GM12878 (cell line): ENCODE results near the gene PRR5. TPM values are rescaled to one million over a fixed set of nuclear protein-coding genes. Genes with fewer than 3 reads are reported as not detected.

ENCODE experiments used
- ATAC-seq: fragments of 200-7000 bp; cut with Tn5 transposase; 3 replicates; pipeline ENCODE4 v1.9.1; 2020; ENCODE audit warnings: mild to moderate bottlenecking, moderate library complexity
- BruUV-seq: library from RNA; stranded (reverse); fragments of 400-500 nt; replicated peaks from 2 replicates; lab custom pipeline; 2021; lab: Mats Ljungman, UMichigan
- CTCF ChIA-PET: fragments of 300-600 bp; sonication (Branson Sonifier 250); formaldehyde crosslinking; extraction: SDS; loops from one replicate; lab custom pipeline; 2021; ENCODE audit warnings: inconsistent platforms; lab: Yijun Ruan, JAX
- POLR2A ChIA-PET: fragments of 350-600 bp; formaldehyde crosslinking; extraction: SDS; loops from one replicate; lab custom pipeline; 2021; ENCODE audit warnings: inconsistent platforms; lab: Charles Lee
- RAD21 ChIA-PET: fragments of 300-600 bp; sonication (Branson Sonifier 250); formaldehyde crosslinking; loops from one replicate; lab custom pipeline; 2023; ENCODE audit warnings: antibody characterized with exemption; ENCODE audit not compliant: unreplicated experiment; lab: Charles Lee
- SMC1A ChIA-PET: fragments of 300-600 bp; sonication (Branson Sonifier 250); formaldehyde crosslinking; loops from one replicate; lab custom pipeline; 2023; ENCODE audit not compliant: unreplicated experiment, uncharacterized antibody; lab: Charles Lee
- DNase-seq: peaks from one replicate; pipeline ENCODE4 v3.0.0-alpha.2; 2011; ENCODE audit warnings: low read depth, low spot score
- FAIRE-seq: peaks from 3 replicates; lab custom pipeline; 2011; peaks lifted over from hg19 to GRCh38; lab: Jason Lieb, UNC
- H2AFZ ChIP-seq: 2 replicates; pipeline ENCODE4 v1.6.0; 2011; ENCODE audit warnings: low read depth, low read length, control low read depth; ENCODE audit not compliant: control insufficient read depth
- H3K27ac ChIP-seq: 2 replicates; pipeline ENCODE4 v1.5.1; 2011; ENCODE audit warnings: control low read depth; ENCODE audit not compliant: control insufficient read depth, insufficient read depth
- H3K27me3 ChIP-seq, 2 experiments: replicated peaks in 1 of 2; 2 replicates each; pipeline versions ENCODE4 v1.6.0 to v1.6.1; 2011; ENCODE audit warnings: low read length in 1 of 2; ENCODE audit not compliant: control insufficient read depth in 2 of 2, insufficient read depth in 2 of 2
- H3K36me3 ChIP-seq, 2 experiments: 2 replicates each; pipeline ENCODE4 v1.5.1; 2011; ENCODE audit warnings: low read length in 1 of 2; ENCODE audit not compliant: control insufficient read depth in 2 of 2, insufficient read depth in 2 of 2
- H3K4me1 ChIP-seq: 2 replicates; pipeline ENCODE4 v1.6.1; 2011; ENCODE audit warnings: mild to moderate bottlenecking, low read length, moderate library complexity, mixed read lengths; ENCODE audit not compliant: control insufficient read depth, insufficient read depth
- H3K4me2 ChIP-seq: 2 replicates; pipeline ENCODE4 v1.6.0; 2011; ENCODE audit warnings: control low read depth; ENCODE audit not compliant: control insufficient read depth, insufficient read depth
- H3K4me3 ChIP-seq: fragments of 200-600 bp; sonication (generic); 2 replicates; pipeline ENCODE4 v1.5.1; 2016
- H3K79me2 ChIP-seq: 2 replicates; pipeline ENCODE4 v1.6.0; 2011; ENCODE audit warnings: low read length; ENCODE audit not compliant: control insufficient read depth, insufficient read depth
- H3K9ac ChIP-seq: 2 replicates; pipeline ENCODE4 v1.8.0; 2011; ENCODE audit warnings: low read length, control low read depth, mixed read lengths; ENCODE audit not compliant: control insufficient read depth, insufficient read depth
- H3K9me3 ChIP-seq: replicated peaks from 3 replicates; pipeline ENCODE4 v1.5.1; 2011; ENCODE audit warnings: mild to moderate bottlenecking, low read length; ENCODE audit not compliant: control insufficient read depth, insufficient read depth
- H4K20me1 ChIP-seq: 2 replicates; pipeline ENCODE4 v1.6.0; 2011; ENCODE audit not compliant: control insufficient read depth, insufficient read depth
- CUX1 ChIP-seq: IDR thresholded peaks from 2 replicates; pipeline ENCODE4 v1.6.1; 2012; ENCODE audit warnings: improper control_type of control experiment, low read depth, low read length; ENCODE audit not compliant: insufficient replicate concordance
- FOXM1 ChIP-seq: IDR thresholded peaks from 2 replicates; pipeline ENCODE4 v1.6.1; 2012; ENCODE audit warnings: low read depth, mild to moderate bottlenecking, inconsistent platforms, low read length, moderate library complexity
- NR2C1 ChIP-seq: fragments of 450-650 bp; IDR thresholded peaks from 2 replicates; pipeline ENCODE4 v1.6.1; 2017; ENCODE audit warnings: antibody characterized with exemption, mild to moderate bottlenecking, moderate library complexity
- WGBS: methylation state at CpG from one replicate; pipeline ENCODE4 v1.1.6; 2016; ENCODE audit warnings: low lambda C conversion rate; ENCODE audit not compliant: insufficient replicate concordance, insufficient coverage; ENCODE audit errors: missing lambda C conversion rate; 5-methylcytosine and 5-hydroxymethylcytosine counted together
- in situ Hi-C: fragments of 300-500 bp; cut with MboI; formaldehyde crosslinking; loops from 9 replicates; pipeline ENCODE4 v1.14.3; 2018; ENCODE audit warnings: mixed read lengths
- intact Hi-C: fragments of 100-400 bp; cut with micrococcal nuclease; formaldehyde crosslinking; loops from one replicate; pipeline ENCODE4 v1.14.2; 2022; ENCODE audit not compliant: unreplicated experiment
- polyA plus RNA-seq, 11 experiments: library from polyadenylated mRNA; depleted of rRNA in 4 of 11; unstranded in 6 of 11; stranded (reverse) in 5 of 11; fragments of >200 nt; fragmentation: Nextera tagmentation in 4 of 11; fragmentation: Illumina TruSeq in 1 of 11; extraction: Ambion mirVana in 4 of 11; extraction: Trizol in 1 of 11; gene quantifications; 1 replicate in 1 of 11; 2 replicates in 10 of 11; pipeline versions ENCODE4 v1.2.1 to v1.2.3, GENCODE V29; 2011 to 2016; ENCODE audit warnings: inconsistent platforms in 2 of 11, missing spikeins in 2 of 11, low read depth in 1 of 11
- total RNA-seq, 4 experiments: library from RNA; depleted of rRNA in 3 of 4; stranded (reverse); fragments of >200 nt in 3 of 4; fragmentation: Illumina TruSeq in 1 of 4; extraction: Trizol in 1 of 4; gene quantifications; 2 replicates each; pipeline versions ENCODE4 v1.2.1 to v1.2.3, GENCODE V29; 2013 to 2021

PRR5 gene
- total and polyA plus RNA-seq, 10 of the 15 experiments (the other 5 are each of a cell fraction or from before 2014, with no cell fraction given) = 0.03 to 9.4 (median 1.5) TPM

DNA sequence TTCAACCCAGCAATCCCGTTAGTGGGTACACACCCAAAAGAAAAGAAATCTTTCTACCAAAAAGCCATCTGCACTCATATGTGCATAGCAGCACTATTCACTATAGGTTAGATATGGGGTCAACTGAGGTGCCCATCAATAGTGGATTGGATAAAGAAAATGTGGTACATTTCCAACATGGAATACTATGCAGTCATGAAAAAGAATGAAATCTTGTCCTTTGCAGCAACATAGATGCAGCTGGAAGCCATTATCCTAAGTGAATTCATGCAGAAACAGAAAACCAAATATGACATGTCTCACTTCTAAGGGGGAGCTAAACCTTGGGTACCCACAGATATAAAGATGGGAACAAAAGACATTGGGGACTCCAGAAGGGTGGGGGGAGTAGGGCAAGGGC is 48.5 kb downstream of the PRR5 start:
- H3K9ac ChIP-seq = no peak overlapping the region
- ChIA-PET POLR2A (no interaction called here), RAD21 (no interaction called here)
- peaks cover 2 to 7% of the 10 kb centered on the region in 2 experiments; a peak in 3 of 4 replicates for H3K27me3 ChIP-seq
- no peak overlapping the region for H3K27ac ChIP-seq
- in situ Hi-C loops = no loop called here
- 0% methylated on average over 1 of the region's 1 CpG for WGBS
- TF ChIP-seq NR2C1 = no peak
- no peak for TF ChIP-seq CUX1
- no peak for TF ChIP-seq FOXM1
- TF ChIP-seq, all 136 proteins: peak for 0
- Histone ChIP-seq H3K4me2 (no peak overlapping the region), H4K20me1 (no peaks in the 10 kb centered on the region), H2AFZ (no peak overlapping the region), H3K4me1 (no peaks in the 10 kb centered on the region), H3K36me3 (no peaks in the 10 kb centered on the region), H3K4me3 (no peak overlapping the region), H3K79me2 (no peaks in the 10 kb centered on the region), H3K9me3 (no peaks in the 10 kb centered on the region; the same call in 2 of the 3 replicates)
- ATAC-seq = no peak
- FAIRE-seq = no peak
- BruUV-seq = no TSS peak
- intact Hi-C loops = no loop called here
- CTCF ChIA-PET = no interaction called here
- SMC1A ChIA-PET = no interaction called here
- DNase-seq = no peak
